DND-41 (cell line): Measurements from ENCODE around the gene LMOD2.

Experiments
- ATAC-seq: fragments of 200-7000 bp; cut with Tn5 transposase; 3 replicates; pipeline ENCODE4 v1.9.1; 2021; ENCODE audit warnings: low read depth; ENCODE audit not compliant: insufficient read depth
- DNase-seq: peaks from one replicate; pipeline ENCODE4 v3.0.0-alpha.2; 2020
- H2AFZ ChIP-seq: 2 replicates; pipeline ENCODE4 v1.6.0; 2012; ENCODE audit warnings: low read depth, low read length
- H3K27ac ChIP-seq: 2 replicates; pipeline ENCODE4 v1.5.1; 2012; ENCODE audit warnings: low read length, inconsistent platforms
- H3K27me3 ChIP-seq: fragments of 200-600 bp; sonication (generic); 2 replicates; pipeline ENCODE4 v1.6.0; 2012; ENCODE audit warnings: low read length, mild to moderate bottlenecking, inconsistent platforms; ENCODE audit not compliant: insufficient read depth, poor library complexity
- H3K36me3 ChIP-seq: 2 replicates; pipeline ENCODE4 v1.5.1; 2012; ENCODE audit warnings: low read length, inconsistent platforms; ENCODE audit not compliant: insufficient read depth
- H3K4me1 ChIP-seq: 2 replicates; pipeline ENCODE4 v1.5.1; 2012; ENCODE audit warnings: mild to moderate bottlenecking, low read length; ENCODE audit not compliant: insufficient read depth
- H3K4me2 ChIP-seq: 2 replicates; pipeline ENCODE4 v1.6.0; 2012; ENCODE audit warnings: mild to moderate bottlenecking, moderate library complexity, low read length, inconsistent platforms; ENCODE audit not compliant: insufficient read depth
- H3K4me3 ChIP-seq, 2 experiments: fragments of 200-600 bp in 1 of 2; shearing (Covaris generic) in 1 of 2; 2 replicates each; pipeline ENCODE4 v1.5.1; 2012 to 2016; ENCODE audit warnings: inconsistent platforms in 2 of 2, low read length in 2 of 2, mild to moderate bottlenecking in 2 of 2, low read depth in 1 of 2, moderate library complexity in 1 of 2
- H3K79me2 ChIP-seq: 2 replicates; pipeline ENCODE4 v1.6.0; 2012; ENCODE audit warnings: low read length, inconsistent platforms; ENCODE audit not compliant: insufficient read depth
- H3K9ac ChIP-seq: 2 replicates; pipeline ENCODE4 v1.6.0; 2012; ENCODE audit warnings: low read depth, mild to moderate bottlenecking, inconsistent platforms, low read length, moderate library complexity
- H3K9me3 ChIP-seq: 2 replicates; pipeline ENCODE4 v1.5.1; 2012; ENCODE audit warnings: low read length, moderate library complexity, mild to moderate bottlenecking, inconsistent platforms; ENCODE audit not compliant: insufficient read depth, severe bottlenecking
- H4K20me1 ChIP-seq: 2 replicates; pipeline ENCODE4 v1.6.0; 2012; ENCODE audit warnings: low read length; ENCODE audit not compliant: insufficient read depth
- EZH2 ChIP-seq: IDR thresholded peaks from 3 replicates; pipeline ENCODE4 v1.6.1; 2012; ENCODE audit warnings: borderline replicate concordance, low read depth, mild to moderate bottlenecking, moderate library complexity, low read length, inconsistent platforms; ENCODE audit not compliant: severe bottlenecking
- TF ChIP-seq, protein P1 (sequence below): IDR thresholded peaks from 2 replicates; pipeline ENCODE4 v1.5.1; 2012; ENCODE audit warnings: borderline replicate concordance, low read length, moderate library complexity, mild to moderate bottlenecking; ENCODE audit not compliant: poor library complexity, severe bottlenecking; ENCODE audit errors: extremely low read depth

Gene LMOD2

DNA sequence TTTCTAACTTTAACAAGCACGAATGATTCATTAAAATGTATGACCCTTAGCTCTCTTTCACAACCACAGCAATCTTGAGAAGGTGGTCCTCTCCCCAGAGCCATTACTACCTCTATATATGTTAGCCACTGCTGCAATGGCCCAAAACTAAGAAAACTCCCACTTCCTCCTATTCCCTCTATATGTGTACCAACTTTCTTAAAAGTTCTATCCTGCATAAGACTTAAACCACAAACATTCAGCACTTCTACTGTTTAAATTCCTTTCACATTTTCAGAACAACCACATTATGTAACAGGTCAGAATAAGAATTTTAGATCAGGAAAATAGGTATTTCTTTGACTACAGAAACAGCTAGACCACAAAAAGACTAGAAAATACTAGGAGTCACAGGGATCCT lies 57.0 kb downstream of the LMOD2 start:
- Histone ChIP-seq H3K4me1 (peaks cover 70% of the 10 kb centered on the region), H3K27ac (peak overlapping the region; percentile 59; the same call in 1 of the 2 replicates), H3K9ac (no peak overlapping the region), H3K9me3 (no peaks in the 10 kb centered on the region), H3K4me2 (0 out of 2 replicates have a peak overlapping the region, but pooled peaks have one; percentile 41), H3K4me3 (no peak overlapping the region), H4K20me1 (peaks cover 26% of the 10 kb centered on the region; the same call in 1 of the 2 replicates), H3K79me2 (peaks cover 79% of the 10 kb centered on the region), H3K27me3 (no peaks in the 10 kb centered on the region), H3K36me3 (peaks cover 28% of the 10 kb centered on the region), H2AFZ (no peak overlapping the region)
- no peak for DNase-seq
- no peak for TF ChIP-seq EZH2
- TF ChIP-seq, protein P1, sequence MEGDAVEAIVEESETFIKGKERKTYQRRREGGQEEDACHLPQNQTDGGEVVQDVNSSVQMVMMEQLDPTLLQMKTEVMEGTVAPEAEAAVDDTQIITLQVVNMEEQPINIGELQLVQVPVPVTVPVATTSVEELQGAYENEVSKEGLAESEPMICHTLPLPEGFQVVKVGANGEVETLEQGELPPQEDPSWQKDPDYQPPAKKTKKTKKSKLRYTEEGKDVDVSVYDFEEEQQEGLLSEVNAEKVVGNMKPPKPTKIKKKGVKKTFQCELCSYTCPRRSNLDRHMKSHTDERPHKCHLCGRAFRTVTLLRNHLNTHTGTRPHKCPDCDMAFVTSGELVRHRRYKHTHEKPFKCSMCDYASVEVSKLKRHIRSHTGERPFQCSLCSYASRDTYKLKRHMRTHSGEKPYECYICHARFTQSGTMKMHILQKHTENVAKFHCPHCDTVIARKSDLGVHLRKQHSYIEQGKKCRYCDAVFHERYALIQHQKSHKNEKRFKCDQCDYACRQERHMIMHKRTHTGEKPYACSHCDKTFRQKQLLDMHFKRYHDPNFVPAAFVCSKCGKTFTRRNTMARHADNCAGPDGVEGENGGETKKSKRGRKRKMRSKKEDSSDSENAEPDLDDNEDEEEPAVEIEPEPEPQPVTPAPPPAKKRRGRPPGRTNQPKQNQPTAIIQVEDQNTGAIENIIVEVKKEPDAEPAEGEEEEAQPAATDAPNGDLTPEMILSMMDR = no peak
- ATAC-seq = peak; percentile 50
